Activated naive CD4-positive, alpha-beta T cell treated with anti-CD3 and anti-CD28 coated beads, Interleukin-2, amount 50 U/mL, for 72 hours (primary cell): ENCODE data around the gene EPS8L2. TPM values are rescaled to one million over a fixed set of nuclear protein-coding genes. Genes with fewer than 3 reads are reported as not detected.

Experiments
- ATAC-seq, 2 donors: fragments of 150-1000 bp; cut with Tn5 transposase; 2 replicates each; pipeline ENCODE4 v1.10.0; 2021; ENCODE audit warnings: mild to moderate bottlenecking in 2 of 2, moderate library complexity in 2 of 2
- DNase-seq, 2 donors: peaks; one replicate each; pipeline ENCODE4 v3.0.0; 2021 to 2022; ENCODE audit warnings: low spot score in 2 of 2
- H3K27ac Mint-ChIP-seq, 2 donors: one replicate each; pipeline ENCODE4 v1.8.0; 2022; ENCODE audit warnings: mild to moderate bottlenecking in 2 of 2, mixed read lengths in 2 of 2
- H3K36me3 Mint-ChIP-seq, 2 donors: one replicate each; pipeline ENCODE4 v1.8.0; 2022; ENCODE audit warnings: mixed read lengths in 2 of 2
- H3K9me3 Mint-ChIP-seq, 2 donors: one replicate each; pipeline ENCODE4 v1.8.0; 2022; ENCODE audit warnings: mixed read lengths in 2 of 2
- total RNA-seq, 2 donors: library from RNA; stranded (reverse); gene quantifications; one replicate each; pipeline ENCODE4 v1.2.3, GENCODE V29; 2022

EPS8L2 gene
- 10 to 100 TPM in 1 of 2 donors, 1 to 10 TPM in 1; 2.4 to 34.1 TPM for total RNA-seq

DNA sequence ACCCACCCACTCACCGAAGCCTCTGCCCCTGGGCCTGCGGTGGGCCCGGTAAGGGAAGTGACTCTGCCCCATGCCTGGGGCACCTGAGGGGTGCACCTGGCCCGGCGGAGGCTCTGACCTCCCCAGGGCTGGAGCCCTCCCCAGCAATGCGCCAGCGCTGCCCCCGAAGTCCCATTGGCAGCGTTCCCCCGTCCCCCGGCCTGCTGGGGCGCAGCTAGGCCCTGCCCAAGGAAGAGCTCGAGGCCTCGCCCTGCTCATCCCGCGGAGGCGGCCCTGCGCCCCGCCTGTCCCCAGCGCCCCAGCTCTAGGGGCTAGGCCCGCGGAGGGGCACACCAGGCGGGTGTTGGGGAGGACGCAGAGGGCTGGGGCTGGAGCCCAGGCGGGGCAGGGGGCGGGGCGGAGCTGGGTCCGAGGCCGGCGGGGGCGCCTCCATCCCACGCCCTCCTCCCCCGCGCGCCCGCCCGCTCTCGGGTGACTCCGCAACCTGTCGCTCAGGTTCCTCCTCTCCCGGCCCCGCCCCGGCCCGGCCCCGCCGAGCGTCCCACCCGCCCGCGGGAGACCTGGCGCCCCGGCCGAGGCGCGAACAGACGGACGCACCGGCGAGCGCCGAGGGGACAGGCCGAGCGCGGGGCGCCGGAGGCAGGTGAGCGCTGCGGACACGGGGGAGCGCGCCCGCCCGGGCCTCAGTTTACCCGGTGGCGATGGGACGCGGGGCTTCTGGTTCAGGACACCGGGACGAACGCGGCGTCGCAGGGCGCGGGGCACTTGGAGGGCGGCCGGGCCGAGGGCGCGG is at the start of gene EPS8L2:
Gene EPS8L2 (plus strand): TSS at position 586 of the 793 bp plus-strand sequence. CDS start 3,177 bp downstream, outside the sequence.
- H3K9me3 Mint-ChIP-seq = no peaks in the 10 kb centered on the region
- no peak within 1 kb of the TSS for H3K27ac Mint-ChIP-seq
- no peaks in the 10 kb centered on the region for H3K36me3 Mint-ChIP-seq
- DNase-seq = no peak
- ATAC-seq = peak; percentile 20 to 42

DNA sequence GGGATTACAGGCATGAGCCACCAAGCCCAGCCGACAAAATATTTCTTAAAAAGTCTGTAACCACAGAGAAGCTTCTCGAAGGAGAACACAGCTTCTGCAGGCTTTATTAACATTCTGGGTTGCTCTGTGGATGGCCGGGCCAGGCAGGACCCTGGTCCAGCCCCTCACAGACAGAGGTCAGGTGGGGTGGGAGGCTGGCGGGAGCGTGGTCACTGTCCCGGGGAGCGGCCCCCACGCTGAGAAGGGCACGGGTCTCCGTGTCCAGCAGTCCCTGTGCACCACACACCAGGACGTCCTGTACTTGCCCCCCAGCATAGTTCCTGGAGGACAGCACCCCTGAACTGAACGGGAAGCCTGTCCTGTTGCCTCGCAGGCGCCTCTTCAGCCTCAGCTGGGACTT is 49.6 kb upstream of the EPS8L2 start:
- H3K36me3 Mint-ChIP-seq = no peaks in the 10 kb centered on the region
- ATAC-seq (no peak), DNase-seq (no peak)
- no peaks in the 10 kb centered on the region for H3K9me3 Mint-ChIP-seq
- no peak overlapping the region for H3K27ac Mint-ChIP-seq

DNA sequence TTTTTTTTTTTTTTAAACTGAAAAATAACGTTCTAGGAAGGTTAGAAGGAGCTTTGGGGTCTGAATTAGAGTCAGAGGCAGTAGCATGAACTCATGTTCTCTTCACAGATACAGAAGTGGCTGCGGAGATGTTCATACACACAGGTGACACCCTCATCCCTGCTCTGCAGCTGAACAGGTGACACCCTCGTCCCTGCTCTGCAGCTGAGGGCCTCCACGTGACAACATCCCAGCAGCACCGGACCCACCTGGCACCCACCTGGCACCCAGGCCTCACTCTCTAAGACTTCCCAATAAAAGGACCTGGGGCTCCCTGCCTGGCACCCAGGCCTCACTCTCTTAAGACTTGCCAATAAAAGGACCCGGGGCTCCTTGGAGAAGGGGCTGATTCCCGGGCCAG is 49.2 kb upstream of the EPS8L2 start:
- Mint-ChIP-seq H3K27ac (no peak overlapping the region), H3K9me3 (no peaks in the 10 kb centered on the region), H3K36me3 (no peaks in the 10 kb centered on the region)
- ATAC-seq (no peak), DNase-seq (no peak)

DNA sequence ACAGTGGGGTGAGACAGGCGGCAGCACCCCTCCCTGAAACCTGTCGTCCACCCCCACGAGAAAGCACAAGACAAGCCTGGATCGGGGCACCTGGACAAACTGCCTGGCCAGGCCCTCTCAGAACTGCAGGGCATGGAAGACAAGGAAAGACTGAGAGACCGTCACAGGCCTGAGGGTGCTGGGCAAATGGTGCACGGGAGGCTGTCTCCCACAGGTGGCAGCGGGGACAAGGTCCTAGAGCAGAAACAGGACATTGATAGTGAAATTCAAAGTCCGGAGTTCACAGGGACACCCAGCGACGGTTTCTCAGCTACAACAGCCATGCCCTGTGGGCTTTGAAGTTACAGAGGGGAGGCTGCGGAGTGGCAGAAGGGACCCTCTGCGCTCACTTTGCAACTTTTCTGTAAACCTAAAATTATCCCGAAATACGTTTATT is 48.3 kb upstream of the EPS8L2 start:
- ATAC-seq = no peak
- Mint-ChIP-seq H3K9me3 (no peaks in the 10 kb centered on the region), H3K36me3 (peaks cover 0 to 2% of the 10 kb centered on the region in 2 donors)

GRCh38 chr11:659532-660085 is 46.4 kb upstream of the EPS8L2 start:
- H3K36me3 Mint-ChIP-seq = peaks cover 0 to 5% of the 10 kb centered on the region in 2 donors
- ATAC-seq (no peak), DNase-seq (no peak)
- H3K27ac Mint-ChIP-seq = no peak overlapping the region
- H3K9me3 Mint-ChIP-seq = no peaks in the 10 kb centered on the region

More for the DNA sequence above, 48.3 kb upstream of the EPS8L2 start:
- DNase-seq = no peak
- H3K27ac Mint-ChIP-seq = no peak overlapping the region

DNA sequence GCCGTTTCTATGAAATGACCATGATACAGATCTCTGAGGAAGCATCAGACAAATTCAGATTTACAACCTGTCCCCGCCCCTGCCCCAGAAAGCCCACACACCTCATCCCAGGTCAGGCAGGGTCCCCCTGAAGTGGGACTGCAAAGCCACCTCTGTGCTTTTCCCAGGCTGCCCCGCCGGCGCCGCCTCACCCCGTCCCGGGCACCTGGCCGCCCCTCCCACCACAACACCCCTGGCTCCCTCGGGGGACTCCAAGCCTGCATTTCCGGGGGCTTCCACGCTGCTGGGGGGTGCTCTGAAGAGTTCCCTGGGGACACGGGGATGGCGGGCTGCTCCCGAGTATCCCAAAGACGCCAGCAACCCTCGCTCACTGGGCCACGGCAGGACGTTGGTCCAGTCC is 45.8 kb upstream of the EPS8L2 start:
- ATAC-seq (no peak), DNase-seq (no peak)
- peaks cover 0 to 7% of the 10 kb centered on the region in 2 donors for H3K36me3 Mint-ChIP-seq
- no peaks in the 10 kb centered on the region for H3K9me3 Mint-ChIP-seq
- no peak overlapping the region for H3K27ac Mint-ChIP-seq

DNA sequence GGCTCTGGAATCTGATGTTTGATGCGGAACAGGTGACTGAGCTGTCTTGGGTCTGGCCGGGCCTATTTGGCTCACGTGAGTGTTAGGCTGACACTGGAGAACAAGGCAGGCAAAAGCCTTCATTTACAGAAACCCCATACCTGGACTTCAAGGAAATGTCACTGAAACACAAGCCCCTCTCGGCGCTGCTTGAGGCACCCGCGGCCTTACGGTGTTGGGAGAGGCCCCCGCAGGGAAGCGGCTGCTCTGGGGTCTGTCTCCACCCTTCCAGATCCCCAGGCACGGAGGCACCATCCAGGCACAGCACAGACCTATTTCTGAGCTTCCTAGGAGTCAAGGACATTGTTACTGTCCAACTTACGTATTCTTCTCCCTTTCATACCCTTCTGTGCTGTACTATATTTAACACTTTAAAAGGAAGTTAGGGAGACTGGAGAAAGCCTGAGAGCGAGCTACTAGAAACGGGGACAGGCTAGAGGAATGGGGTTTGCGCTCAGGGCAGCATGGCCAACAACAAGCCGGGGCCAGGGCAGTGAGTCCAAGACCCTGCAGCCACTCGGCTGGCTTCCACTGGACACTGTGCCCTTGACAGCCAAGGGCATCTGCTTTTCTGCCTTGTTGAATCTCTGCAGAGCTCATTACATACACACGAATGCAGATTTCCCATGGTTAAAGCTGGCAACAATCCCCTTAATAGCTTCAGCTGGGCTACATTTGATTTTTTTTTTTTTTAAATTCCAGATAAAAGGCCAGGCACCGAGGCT is 45.2 kb upstream of the EPS8L2 start:
- Mint-ChIP-seq H3K27ac (no peak overlapping the region), H3K36me3 (peaks cover 0 to 10% of the 10 kb centered on the region in 2 donors), H3K9me3 (no peaks in the 10 kb centered on the region)
- ATAC-seq (no peak), DNase-seq (no peak)

DNA sequence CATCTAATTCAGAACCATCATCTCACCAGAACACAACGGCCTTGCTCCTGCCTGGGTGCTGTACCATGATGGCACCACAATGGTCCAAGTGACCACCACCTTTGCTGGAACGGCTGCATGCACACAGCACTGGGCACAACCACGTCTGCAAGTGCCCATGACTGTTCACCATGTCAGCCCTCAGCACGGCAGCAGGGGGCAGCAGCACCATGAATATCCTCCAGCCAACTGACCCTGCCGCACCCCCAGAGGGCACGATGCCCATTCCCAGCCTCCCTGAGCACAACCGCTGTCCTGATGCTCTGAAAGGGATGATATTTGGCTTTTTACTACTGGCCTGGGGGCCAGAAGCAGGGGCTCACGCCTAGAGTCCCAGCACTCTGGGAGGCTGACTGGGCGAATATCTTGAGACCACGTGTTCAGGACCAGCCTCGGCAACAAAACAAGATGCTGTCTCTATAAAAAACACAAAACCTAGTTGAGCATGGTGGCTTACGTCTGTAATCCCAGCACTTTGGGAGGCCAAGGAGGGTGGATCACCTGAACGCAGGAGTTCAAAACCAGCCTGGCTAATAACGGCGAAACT is 43.2 kb upstream of the EPS8L2 start:
- peaks cover 0 to 10% of the 10 kb centered on the region in 2 donors for H3K36me3 Mint-ChIP-seq

GRCh38 chr11:665062-665703 is 40.8 kb upstream of the EPS8L2 start:
- H3K9me3 Mint-ChIP-seq = no peaks in the 10 kb centered on the region
- H3K27ac Mint-ChIP-seq = no peak overlapping the region

More for the DNA sequence above, 43.2 kb upstream of the EPS8L2 start:
- Mint-ChIP-seq H3K9me3 (no peaks in the 10 kb centered on the region), H3K27ac (no peak overlapping the region)
- ATAC-seq = peak; percentile 76 to 78
- DNase-seq = peak in 1 of 2 donors; percentile 31

GRCh38 chr11:665704-666281 is 40.2 kb upstream of the EPS8L2 start:
- H3K27ac Mint-ChIP-seq = no peak overlapping the region
- peaks cover 0 to 10% of the 10 kb centered on the region in 2 donors for H3K36me3 Mint-ChIP-seq
- no peaks in the 10 kb centered on the region for H3K9me3 Mint-ChIP-seq

More at GRCh38 chr11:665062-665703, 40.8 kb upstream of the EPS8L2 start:
- H3K36me3 Mint-ChIP-seq = peaks cover 0 to 10% of the 10 kb centered on the region in 2 donors
- no peak for DNase-seq
- no peak for ATAC-seq

GRCh38 chr11:673866-674265 is 32.2 kb upstream of the EPS8L2 start:
- ATAC-seq = no peak
- Mint-ChIP-seq H3K36me3 (peaks cover 10 to 12% of the 10 kb centered on the region in 2 donors), H3K9me3 (no peaks in the 10 kb centered on the region), H3K27ac (no peak overlapping the region)
- no peak for DNase-seq

More at GRCh38 chr11:665704-666281, 40.2 kb upstream of the EPS8L2 start:
- DNase-seq (no peak), ATAC-seq (no peak)

- peaks cover 10 to 12% of the 10 kb centered on the region in 2 donors for H3K36me3 Mint-ChIP-seq
- ATAC-seq (no peak), DNase-seq (no peak)
- no peaks in the 10 kb centered on the region for H3K9me3 Mint-ChIP-seq
- H3K27ac Mint-ChIP-seq = no peak overlapping the region
These were observed 31.6 kb upstream of the EPS8L2 start for GRCh38 chr11:674406-674805.

- Mint-ChIP-seq H3K9me3 (no peaks in the 10 kb centered on the region), H3K36me3 (peaks cover 10 to 20% of the 10 kb centered on the region in 2 donors), H3K27ac (peak overlapping the region in 1 of 2 donors; percentile 2)
- no peak for DNase-seq
- no peak for ATAC-seq
These were observed 27.7 kb upstream of the EPS8L2 start for GRCh38 chr11:678297-678696.

DNA sequence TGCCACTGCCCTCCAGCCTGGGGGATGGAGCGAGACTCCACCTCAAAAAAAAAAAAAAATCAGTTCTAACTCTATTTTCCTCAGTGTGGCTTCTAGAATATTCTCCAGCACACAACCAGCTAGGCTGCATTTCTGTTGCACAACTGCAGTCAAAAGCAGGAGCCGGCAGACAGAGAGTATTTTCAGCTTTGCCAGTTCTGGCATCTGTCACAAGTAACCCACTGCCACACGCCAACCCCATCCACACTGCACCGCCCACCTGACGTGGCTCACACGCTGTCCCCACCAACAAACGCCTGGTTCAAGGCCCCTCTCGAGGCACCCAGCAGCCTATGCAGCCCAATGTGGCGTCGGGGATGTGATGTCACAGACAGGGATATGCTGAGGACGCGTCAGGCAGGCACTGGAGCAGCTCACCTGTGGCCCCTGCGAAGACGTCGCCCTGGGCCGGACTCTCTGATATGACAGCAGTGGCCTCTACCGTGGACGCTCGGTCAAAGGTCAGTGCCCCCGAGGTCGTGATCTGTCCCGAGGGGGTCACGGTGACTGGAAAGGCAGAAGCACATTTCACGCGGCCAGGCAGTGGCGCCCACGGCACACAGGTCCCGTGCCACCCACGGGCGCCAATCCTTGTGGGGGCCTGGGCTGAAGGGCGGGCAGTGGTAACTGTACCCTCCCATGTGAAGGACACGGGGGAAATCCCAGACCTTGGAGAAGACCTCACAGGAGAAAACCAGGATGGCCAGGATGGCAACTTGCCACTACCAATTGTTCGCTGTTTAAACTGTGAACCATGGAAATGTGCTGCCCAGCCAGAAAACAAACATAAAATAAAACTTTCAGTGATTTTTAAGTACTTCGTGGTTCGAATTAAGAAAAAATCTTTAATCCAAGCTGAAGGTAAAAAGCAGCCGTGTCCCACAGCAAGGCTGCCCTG is 26.5 kb upstream of the EPS8L2 start:
- no peak for DNase-seq
- Mint-ChIP-seq H3K9me3 (no peaks in the 10 kb centered on the region), H3K36me3 (peaks cover 23 to 33% of the 10 kb centered on the region in 2 donors), H3K27ac (no peak overlapping the region)
- ATAC-seq = no peak

DNA sequence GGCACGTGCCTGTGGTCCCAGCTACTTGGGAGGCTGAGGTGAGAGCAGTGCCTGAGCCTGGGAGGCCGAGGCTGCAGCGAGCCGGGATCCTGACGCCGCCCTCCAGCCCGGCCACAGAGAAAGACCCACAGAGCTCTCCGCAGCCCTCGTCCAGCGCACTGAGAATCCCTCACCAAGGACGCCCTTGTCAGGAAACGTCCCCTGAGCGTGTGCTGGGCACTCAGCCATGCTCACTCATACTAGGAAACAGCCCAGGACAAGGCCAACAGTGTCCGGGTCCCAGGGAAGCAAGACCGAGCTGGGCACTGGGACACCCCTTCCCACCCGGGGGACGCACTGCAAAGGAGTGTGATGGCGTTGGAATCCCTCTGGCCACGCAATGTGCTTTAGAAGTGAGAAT is 25.6 kb upstream of the EPS8L2 start:
- no peak for ATAC-seq
- peaks cover 26 to 35% of the 10 kb centered on the region in 2 donors for H3K36me3 Mint-ChIP-seq
- H3K27ac Mint-ChIP-seq = peak overlapping the region in 1 of 2 donors; percentile 57
- H3K9me3 Mint-ChIP-seq = no peaks in the 10 kb centered on the region
- no peak for DNase-seq
